A673 (cell line): ENCODE measurements around the gene MATK.

ENCODE experiments used
- EZH2 ChIP-seq: fragments of 200-600 bp; sonication (generic); IDR thresholded peaks from 2 replicates; pipeline ENCODE4 v1.6.1; 2017; ENCODE audit warnings: borderline replicate concordance, low read depth, mild to moderate bottlenecking, mixed read lengths, antibody characterized with exemption, low read length; ENCODE audit not compliant: poor library complexity, severe bottlenecking
- TF ChIP-seq, protein P1 (sequence below): fragments of 300-800, 200-600 bp; sonication (generic); conservative IDR thresholded peaks from 2 replicates; pipeline ENCODE4 v1.5.1; 2017; ENCODE audit warnings: low read depth, mild to moderate bottlenecking, antibody characterized with exemption, low read length, moderate library complexity, mixed read lengths

DNA sequence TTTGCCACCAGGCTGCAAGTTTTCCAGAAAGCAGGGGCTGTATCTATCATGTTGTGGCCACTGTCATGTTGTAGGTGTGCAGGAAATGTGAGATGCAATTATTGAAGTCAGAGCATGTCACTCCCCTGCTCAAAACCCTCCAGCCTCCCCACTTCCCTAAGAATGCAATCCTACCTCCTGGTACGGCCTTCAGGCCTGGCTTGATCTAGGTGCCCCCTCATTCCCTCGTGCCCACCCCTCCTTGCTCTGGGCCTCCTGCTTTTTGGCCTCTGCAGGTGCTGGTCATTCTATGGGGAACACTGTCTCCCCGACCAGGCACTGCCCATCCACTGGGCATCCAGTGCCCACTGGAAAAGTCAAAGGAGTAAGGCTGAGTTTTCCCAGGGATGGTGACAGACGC lies 28.5 kb upstream of the MATK start:
- TF ChIP-seq, protein P1, sequence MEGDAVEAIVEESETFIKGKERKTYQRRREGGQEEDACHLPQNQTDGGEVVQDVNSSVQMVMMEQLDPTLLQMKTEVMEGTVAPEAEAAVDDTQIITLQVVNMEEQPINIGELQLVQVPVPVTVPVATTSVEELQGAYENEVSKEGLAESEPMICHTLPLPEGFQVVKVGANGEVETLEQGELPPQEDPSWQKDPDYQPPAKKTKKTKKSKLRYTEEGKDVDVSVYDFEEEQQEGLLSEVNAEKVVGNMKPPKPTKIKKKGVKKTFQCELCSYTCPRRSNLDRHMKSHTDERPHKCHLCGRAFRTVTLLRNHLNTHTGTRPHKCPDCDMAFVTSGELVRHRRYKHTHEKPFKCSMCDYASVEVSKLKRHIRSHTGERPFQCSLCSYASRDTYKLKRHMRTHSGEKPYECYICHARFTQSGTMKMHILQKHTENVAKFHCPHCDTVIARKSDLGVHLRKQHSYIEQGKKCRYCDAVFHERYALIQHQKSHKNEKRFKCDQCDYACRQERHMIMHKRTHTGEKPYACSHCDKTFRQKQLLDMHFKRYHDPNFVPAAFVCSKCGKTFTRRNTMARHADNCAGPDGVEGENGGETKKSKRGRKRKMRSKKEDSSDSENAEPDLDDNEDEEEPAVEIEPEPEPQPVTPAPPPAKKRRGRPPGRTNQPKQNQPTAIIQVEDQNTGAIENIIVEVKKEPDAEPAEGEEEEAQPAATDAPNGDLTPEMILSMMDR = no peak
- no peak for TF ChIP-seq EZH2
